A549 (cell line): ENCODE measurements around the gene SLC17A2. TPM values are rescaled to one million over a fixed set of nuclear protein-coding genes. Genes with fewer than 3 reads are reported as not detected.

Experiments used
- ATAC-seq, 2 experiments: fragments of 200-7000 bp in 1 of 2; fragments of >200 bp in 1 of 2; cut with Nextera tagmentation in 1 of 2; cut with Tn5 transposase in 1 of 2; 3 replicates each; pipeline versions ENCODE4 v1.8.0 to v1.9.1; 2018 to 2020; ENCODE audit warnings: mild to moderate bottlenecking in 1 of 2, moderate library complexity in 1 of 2
- CTCF ChIA-PET: fragments of 300-600 bp; sonication (Branson Sonifier 250); formaldehyde crosslinking; extraction: SDS; loops from one replicate; lab custom pipeline; 2021; ENCODE audit warnings: antibody characterized with exemption, inconsistent platforms; lab: Yijun Ruan, JAX
- POLR2A ChIA-PET: fragments of 350-600 bp; formaldehyde crosslinking; extraction: SDS; loops from one replicate; lab custom pipeline; 2021; ENCODE audit warnings: antibody characterized with exemption, inconsistent platforms; lab: Yijun Ruan, JAX
- DNase-seq, 2 experiments: peaks; one replicate each; pipeline versions ENCODE4 v3.0.0 to v3.0.0-alpha.2; 2011 to 2016; ENCODE audit warnings: low read depth in 1 of 2, low spot score in 1 of 2
- FAIRE-seq: peaks from 2 replicates; lab custom pipeline; 2011; peaks lifted over from hg19 to GRCh38; lab: Jason Lieb, UNC
- H3K27ac ChIP-seq, 2 experiments: fragments of >200 bp; sonication (Bioruptor Twin); formaldehyde crosslinking; 3 replicates each; pipeline ENCODE4 v1.5.1; 2016 to 2017
- H3K4me1 ChIP-seq: fragments of >200 bp; sonication (Bioruptor Twin); formaldehyde crosslinking; 3 replicates; pipeline ENCODE4 v1.6.1; 2016
- H3K4me2 ChIP-seq: fragments of >200 bp; sonication (Bioruptor Twin); formaldehyde crosslinking; 3 replicates; pipeline ENCODE4 v1.6.1; 2016
- H3K4me3 ChIP-seq: fragments of >200 bp; sonication (Bioruptor Twin); formaldehyde crosslinking; 3 replicates; pipeline ENCODE4 v1.5.1; 2016
- H3K9me3 ChIP-seq: fragments of >200 bp; sonication (Bioruptor Twin); formaldehyde crosslinking; 3 replicates; pipeline ENCODE4 v1.6.1; 2016
- BCL3 ChIP-seq: fragments of >200 bp; sonication (Bioruptor Twin); formaldehyde crosslinking; IDR thresholded peaks from 3 replicates; pipeline ENCODE4 v1.6.1; 2016
- CEBPB ChIP-seq, 2 experiments: fragments of >200 bp in 1 of 2; sonication (Bioruptor Twin) in 1 of 2; formaldehyde crosslinking in 1 of 2; IDR thresholded peaks; 2 replicates each; pipeline ENCODE4 v1.6.1; 2012 to 2016
- CTCF ChIP-seq: fragments of >200 bp; sonication (Bioruptor Twin); formaldehyde crosslinking; IDR thresholded peaks from 3 replicates; pipeline ENCODE4 v1.5.1; 2016
- EHF ChIP-seq: fragments of 250-450 bp; sonication (Bioruptor Pico); IDR thresholded peaks from 2 replicates; pipeline ENCODE4 v1.5.0; 2020; ENCODE audit warnings: mild to moderate bottlenecking
- FOSB ChIP-seq: fragments of 250-450 bp; sonication (Bioruptor Pico); IDR thresholded peaks from 2 replicates; pipeline ENCODE4 v1.5.0; 2020; ENCODE audit warnings: mild to moderate bottlenecking, moderate library complexity
- FOXS1 ChIP-seq: fragments of 250-450 bp; sonication (Bioruptor Pico); IDR thresholded peaks from 2 replicates; pipeline ENCODE4 v1.5.0; 2020; ENCODE audit warnings: mild to moderate bottlenecking, moderate library complexity
- HES2 ChIP-seq: fragments of >200 bp; sonication (Bioruptor Twin); formaldehyde crosslinking; IDR thresholded peaks from 2 replicates; pipeline ENCODE4 v1.6.1; 2016
- HOXA7 ChIP-seq: fragments of 250-450 bp; sonication (Bioruptor Pico); IDR thresholded peaks from 2 replicates; pipeline ENCODE4 v1.5.0; 2020; ENCODE audit warnings: mild to moderate bottlenecking, moderate library complexity
- HOXB13 ChIP-seq: fragments of 250-450 bp; sonication (Bioruptor Pico); IDR thresholded peaks from 2 replicates; pipeline ENCODE4 v1.5.0; 2020; ENCODE audit warnings: low read depth, mild to moderate bottlenecking, moderate library complexity
- MYC ChIP-seq: IDR thresholded peaks from 2 replicates; pipeline ENCODE4 v1.6.1; 2012; ENCODE audit warnings: mild to moderate bottlenecking, inconsistent platforms, low read length, improper control_type of control experiment, borderline replicate concordance
- NR3C1 ChIP-seq: fragments of >200 bp; sonication (Bioruptor Twin); formaldehyde crosslinking; IDR thresholded peaks from 3 replicates; pipeline ENCODE4 v1.6.1; 2017
- PHF8 ChIP-seq: fragments of 200-600 bp; sonication (generic); IDR thresholded peaks from 2 replicates; pipeline ENCODE4 v1.6.1; 2016; ENCODE audit warnings: low read depth, mild to moderate bottlenecking, antibody characterized with exemption, moderate library complexity, borderline replicate concordance
- POLR2A ChIP-seq: IDR thresholded peaks from 2 replicates; pipeline ENCODE4 v1.6.1; 2012; ENCODE audit warnings: mild to moderate bottlenecking, low read length
- RAD21 ChIP-seq, 2 experiments: fragments of >200 bp in 1 of 2; sonication (Bioruptor Twin) in 1 of 2; formaldehyde crosslinking in 1 of 2; IDR thresholded peaks in 1 of 2; conservative IDR thresholded peaks in 1 of 2; 2 replicates in 1 of 2; 3 replicates in 1 of 2; pipeline ENCODE4 v1.6.1; 2012 to 2018; ENCODE audit warnings: inconsistent platforms in 1 of 2
- RARB ChIP-seq: fragments of 250-450 bp; sonication (Bioruptor Pico); IDR thresholded peaks from 2 replicates; pipeline ENCODE4 v1.8.0; 2021; ENCODE audit warnings: mild to moderate bottlenecking, moderate library complexity
- RFX5 ChIP-seq: fragments of 450-650 bp; IDR thresholded peaks from 2 replicates; pipeline ENCODE4 v1.7.1; 2014; ENCODE audit warnings: antibody characterized with exemption, mild to moderate bottlenecking, moderate library complexity
- SMC3 ChIP-seq: fragments of >200 bp; sonication (Bioruptor Twin); formaldehyde crosslinking; IDR thresholded peaks from 3 replicates; pipeline ENCODE4 v1.6.1; 2018; ENCODE audit warnings: inconsistent platforms
- ZC3H11A ChIP-seq: fragments of 450-650 bp; IDR thresholded peaks from 2 replicates; pipeline ENCODE4 v1.6.1; 2014; ENCODE audit warnings: antibody characterized with exemption, mild to moderate bottlenecking
- ZNF302 ChIP-seq: fragments of 250-450 bp; sonication (Bioruptor Pico); IDR thresholded peaks from 2 replicates; pipeline ENCODE4 v1.9.0; 2021; ENCODE audit warnings: inconsistent platforms, mild to moderate bottlenecking, moderate library complexity
- WGBS: methylation state at CpG from one replicate; pipeline ENCODE4 v1.1.6; 2017; ENCODE audit errors: missing lambda C conversion rate; 5-methylcytosine and 5-hydroxymethylcytosine counted together
- polyA plus RNA-seq, 4 experiments: library from polyadenylated mRNA; depleted of rRNA in 3 of 4; stranded (reverse); fragments of >200 nt; fragmentation: RNase III in 1 of 4; extraction: RNeasy Plus Mini Kit Qiagen cat#74134 plus additional on column Dnase treatment in 1 of 4; gene quantifications; 2 replicates in 3 of 4; 3 replicates in 1 of 4; pipeline ENCODE4 v1.2.3, GENCODE V29; 2011 to 2017

The SLC17A2 gene
- polyA plus RNA-seq, 2 of the 4 experiments (the other 2 are of a cell fraction): not detected

GRCh38 chr6:25942561-25943147, 12.2 kb upstream of the SLC17A2 start:
- DNase-seq: peak; percentile 16 to 64
- CTCF ChIA-PET: interaction anchor here (0.7 to 1.8 kb wide), 8 partner anchors 14 to 155 kb away, joined by 3 to 4 read pairs (median 3); no protein-coding TSS in a partner anchor
- TF ChIP-seq RAD21 (conservative IDR thresholded peaks at IDR 0.05 in 1 of 2, IDR thresholded peaks at IDR 0.05 in 1 of 2) (peak; percentile 82 to 86), SMC3 (peak; percentile 71), CTCF (peak; percentile 74), MYC (no peak)
- TF ChIP-seq, all 56 proteins: peak for 3
- H3K27ac ChIP-seq: no peak overlapping the region
- POLR2A ChIA-PET: no interaction called here
- FAIRE-seq (peak; percentile 28), ATAC-seq (peak; percentile 83 to 87; a peak in 4 of 6 replicates)
- H3K9me3 ChIP-seq: no peaks in the 10 kb centered on the region
- WGBS: 14% methylated on average over 3 of the region's 3 CpGs
- no peak overlapping the region for H3K4me2 ChIP-seq
- no peak overlapping the region for H3K4me3 ChIP-seq
- H3K4me1 ChIP-seq: 0 out of 3 replicates have a peak, but pooled peaks cover 2% of the 10 kb centered on the region

GRCh38 chr6:25939593-25939992, 9.1 kb upstream of the SLC17A2 start:
- CTCF ChIA-PET: interaction anchor here (1.0 to 1.9 kb wide), 2 partner anchors 54 to 337 kb away, joined by 3 to 7 read pairs; no protein-coding TSS in a partner anchor
- POLR2A ChIA-PET: no interaction called here
- H3K27ac ChIP-seq: no peak overlapping the region
- no peak overlapping the region for H3K4me2 ChIP-seq
- no peak for DNase-seq
- H3K4me3 ChIP-seq: no peak overlapping the region
- ATAC-seq: no peak
- H3K9me3 ChIP-seq: no peaks in the 10 kb centered on the region
- no peak for FAIRE-seq
- 35% methylated on average over 2 of the region's 2 CpGs for WGBS
- H3K4me1 ChIP-seq: 0 out of 3 replicates have a peak, but pooled peaks cover 2% of the 10 kb centered on the region
- TF ChIP-seq POLR2A (no peak), EHF (CRISPR knock-in tag) (no peak), HES2 (no peak)

- CTCF ChIA-PET: no interaction called here
- H3K9me3 ChIP-seq: no peaks in the 10 kb centered on the region
- 77% methylated on average over 5 of the region's 5 CpGs for WGBS
- TF ChIP-seq RFX5: no peak
- FAIRE-seq: no peak
- POLR2A ChIA-PET: no interaction called here
- no peak overlapping the region for H3K4me3 ChIP-seq
- no peak for ATAC-seq
- no peak for DNase-seq
- H3K4me2 ChIP-seq: no peak overlapping the region
- no peak overlapping the region for H3K27ac ChIP-seq
- 0 out of 3 replicates have a peak, but pooled peaks cover 2% of the 10 kb centered on the region for H3K4me1 ChIP-seq
These were observed 5.5 kb upstream of the SLC17A2 start for GRCh38 chr6:25935953-25936352.

GRCh38 chr6:25934735-25935313, 4.3 kb upstream of the SLC17A2 start:
- Histone ChIP-seq H3K27ac (no peak overlapping the region), H3K4me3 (no peak overlapping the region), H3K9me3 (no peaks in the 10 kb centered on the region), H3K4me2 (no peak overlapping the region), H3K4me1 (0 out of 3 replicates have a peak, but pooled peaks cover under 1% of the 10 kb centered on the region)
- WGBS: 57% methylated on average over 3 of the region's 3 CpGs
- ChIA-PET CTCF (no interaction called here), POLR2A (no interaction called here)
- ATAC-seq: no peak
- TF ChIP-seq RARB (CRISPR knock-in tag): no peak
- DNase-seq: no peak
- FAIRE-seq: no peak

GRCh38 chr6:25934156-25934555, 3.7 kb upstream of the SLC17A2 start:
- Histone ChIP-seq H3K4me3 (no peak overlapping the region), H3K4me1 (peaks cover 3% of the 10 kb centered on the region; the same call in 2 of the 3 replicates), H3K27ac (no peak overlapping the region), H3K4me2 (no peak overlapping the region), H3K9me3 (no peaks in the 10 kb centered on the region)
- 58% methylated on average over 2 of the region's 2 CpGs for WGBS
- ChIA-PET CTCF (no interaction called here), POLR2A (no interaction called here)
- ATAC-seq (no peak), DNase-seq (no peak), FAIRE-seq (no peak)
- TF ChIP-seq ZNF302 (CRISPR knock-in tag) (no peak), MYC (no peak), FOXS1 (no peak), PHF8 (no peak), CEBPB (IDR thresholded peaks at IDR 0.05) (no peak), FOSB (CRISPR knock-in tag) (no peak), ZC3H11A (no peak), HOXA7 (CRISPR knock-in tag) (no peak), CTCF (no peak), NR3C1 (no peak), EHF (CRISPR knock-in tag) (no peak), HOXB13 (CRISPR knock-in tag) (no peak), RAD21 (conservative IDR thresholded peaks at IDR 0.05 in 1 of 2, IDR thresholded peaks at IDR 0.05 in 1 of 2) (no peak), POLR2A (no peak), BCL3 (no peak), SMC3 (no peak)
